Liver (tissue), 3 donors: Measurements from ENCODE around the gene SMC6.

ENCODE experiments used
- ATF3 ChIP-seq: IDR thresholded peaks from 2 replicates; pipeline ENCODE4 v1.6.1; 2016; ENCODE audit warnings: antibody characterized with exemption
- CTCF ChIP-seq: fragments of 150-350 bp; IDR thresholded peaks from 2 replicates; pipeline ENCODE4 v1.5.1; 2017; ENCODE audit warnings: improper control_type of control experiment, low read depth, low read length; ENCODE audit not compliant: missing input control
- JUND ChIP-seq, 2 donors: IDR thresholded peaks; 2 replicates each; pipeline ENCODE4 v1.6.1; 2016; ENCODE audit warnings: antibody characterized with exemption in 2 of 2
- MAX ChIP-seq: IDR thresholded peaks from 2 replicates; pipeline ENCODE4 v1.6.1; 2016; ENCODE audit warnings: antibody characterized with exemption
- RAD21 ChIP-seq, 2 donors: IDR thresholded peaks; 2 replicates each; pipeline ENCODE4 v1.6.1; 2016; ENCODE audit warnings: antibody characterized with exemption in 2 of 2, mild to moderate bottlenecking in 2 of 2
- REST ChIP-seq: IDR thresholded peaks from 2 replicates; pipeline ENCODE4 v1.6.1; 2016; ENCODE audit warnings: antibody characterized with exemption, mild to moderate bottlenecking
- TAF1 ChIP-seq: conservative IDR thresholded peaks from 2 replicates; pipeline ENCODE4 v1.6.1; 2016; ENCODE audit warnings: antibody characterized with exemption, mild to moderate bottlenecking
- YY1 ChIP-seq: IDR thresholded peaks from 2 replicates; pipeline ENCODE4 v1.6.1; 2016; ENCODE audit warnings: antibody characterized with exemption, mild to moderate bottlenecking
- donor health status: healthy.
- donor health status: healthy.

GRCh38 chr2:17788773-17789172 lies 35.2 kb upstream of the SMC6 start:
- no peak for TF ChIP-seq CTCF
- TF ChIP-seq JUND (IDR thresholded peaks at IDR 0.05) = no peak
- TF ChIP-seq REST = no peak
- TF ChIP-seq MAX = no peak
- no peak for TF ChIP-seq ATF3
- TF ChIP-seq YY1 = no peak
- no peak for TF ChIP-seq RAD21 (IDR thresholded peaks at IDR 0.05)
- TF ChIP-seq TAF1 = no peak
